HepG2 (cell line): ENCODE data around the gene SRP68. TPM values are rescaled to one million over a fixed set of nuclear protein-coding genes. Genes with fewer than 3 reads are reported as not detected.

Experiments used
- BRCA1 ChIP-seq: sonication (generic); formaldehyde crosslinking; IDR thresholded peaks from 2 replicates; pipeline ENCODE4 v1.4.0; 2020; ENCODE audit warnings: missing genetic modification reagents
- CREM ChIP-seq, 2 experiments: sonication (generic) in 1 of 2; formaldehyde crosslinking in 1 of 2; IDR thresholded peaks; 2 replicates each; pipeline versions ENCODE4 v1.4.0 to v1.6.1; 2016 to 2020; ENCODE audit warnings: antibody characterized with exemption in 1 of 2, mild to moderate bottlenecking in 1 of 2, missing genetic modification reagents in 1 of 2
- GATAD2A ChIP-seq: IDR thresholded peaks from 2 replicates; pipeline ENCODE4 v1.6.1; 2016
- HHEX ChIP-seq: IDR thresholded peaks from 2 replicates; pipeline ENCODE4 v1.6.1; 2016; ENCODE audit warnings: control low read depth
- KLF6 ChIP-seq: IDR thresholded peaks from 2 replicates; pipeline ENCODE4 v1.8.0; 2016; ENCODE audit warnings: missing biosample characterization, missing genetic modification reagents
- MBD4 ChIP-seq: IDR thresholded peaks from 2 replicates; pipeline ENCODE4 v1.6.1; 2012; ENCODE audit warnings: low read length, inconsistent platforms, borderline replicate concordance
- MTA3 ChIP-seq: sonication (generic); formaldehyde crosslinking; IDR thresholded peaks from 2 replicates; pipeline ENCODE4 v1.4.0; 2020; ENCODE audit warnings: missing genetic modification reagents
- NCOA1 ChIP-seq: sonication (generic); formaldehyde crosslinking; IDR thresholded peaks from 2 replicates; pipeline ENCODE4 v1.9.0; 2021; ENCODE audit warnings: missing genetic modification reagents
- NFATC3 ChIP-seq: sonication (generic); formaldehyde crosslinking; IDR thresholded peaks from 2 replicates; pipeline ENCODE4 v1.5.1; 2020; ENCODE audit warnings: mild to moderate bottlenecking, missing genetic modification reagents
- NFIC ChIP-seq: IDR thresholded peaks from 2 replicates; pipeline ENCODE4 v1.6.1; 2012; ENCODE audit warnings: mild to moderate bottlenecking, low read length, inconsistent platforms
- RARA ChIP-seq: IDR thresholded peaks from 2 replicates; pipeline ENCODE4 v1.6.1; 2016; ENCODE audit warnings: missing genetic modification reagents, missing compliant biosample characterization
- SMARCC2 ChIP-seq: fragments of 450-650 bp; IDR thresholded peaks from 2 replicates; pipeline ENCODE4 v1.6.1; 2017; ENCODE audit warnings: antibody characterized with exemption, mild to moderate bottlenecking
- SRF ChIP-seq: IDR thresholded peaks from 2 replicates; pipeline ENCODE4 v1.6.1; 2011; ENCODE audit warnings: mild to moderate bottlenecking, low read depth, low read length, moderate library complexity
- TEAD3 ChIP-seq: optimal IDR thresholded peaks from 2 replicates; pipeline ENCODE3; 2016; ENCODE audit warnings: borderline replicate concordance
- THAP11 ChIP-seq: IDR thresholded peaks from 2 replicates; pipeline ENCODE4 v1.6.1; 2016; ENCODE audit warnings: missing biosample characterization, missing genetic modification reagents
- YY1 ChIP-seq: IDR thresholded peaks from 2 replicates; pipeline ENCODE4 v1.6.1; 2011; ENCODE audit warnings: low read length, low read depth, moderate library complexity, mild to moderate bottlenecking; ENCODE audit not compliant: insufficient read depth, insufficient replicate concordance
- ZFAT ChIP-seq: sonication (generic); formaldehyde crosslinking; conservative IDR thresholded peaks from 2 replicates; pipeline ENCODE4 v1.8.1; 2023; ENCODE audit warnings: missing genetic modification reagents, inconsistent platforms
- ZNF292 ChIP-seq: sonication (generic); formaldehyde crosslinking; IDR thresholded peaks from 2 replicates; pipeline ENCODE4 v1.8.1; 2022; ENCODE audit warnings: mild to moderate bottlenecking, low read depth, missing genetic modification reagents, borderline replicate concordance
- ZNF556 ChIP-seq: sonication (generic); formaldehyde crosslinking; IDR thresholded peaks from 2 replicates; pipeline ENCODE4 v1.4.0; 2020; ENCODE audit warnings: mild to moderate bottlenecking, missing genetic modification reagents, borderline replicate concordance
- ZNF883 ChIP-seq: sonication (generic); formaldehyde crosslinking; IDR thresholded peaks from 2 replicates; pipeline ENCODE4 v1.5.1; 2020; ENCODE audit warnings: mild to moderate bottlenecking, missing genetic modification reagents; ENCODE audit errors: not compliant biosample characterization
- polyA plus RNA-seq, 8 experiments: library from polyadenylated mRNA; depleted of rRNA in 3 of 8; stranded (reverse) in 7 of 8; unstranded in 1 of 8; fragments of >200 nt; fragmentation: Illumina TruSeq in 4 of 8; extraction: Trizol in 4 of 8; gene quantifications; 2 replicates each; pipeline versions ENCODE4 v1.2.1 to v1.2.3, GENCODE V29; 2011 to 2016; ENCODE audit warnings: low read depth in 4 of 8, missing spikeins in 1 of 8, mixed read lengths in 1 of 8; ENCODE audit not compliant: insufficient read depth in 1 of 8
- total RNA-seq, 5 experiments: library from RNA; depleted of rRNA; stranded (reverse); fragments of >200 nt; fragmentation: Illumina TruSeq; extraction: Trizol; gene quantifications; 2 replicates each; pipeline ENCODE4 v1.2.3, GENCODE V29; 2016; ENCODE audit warnings: low read depth in 1 of 5
- TF ChIP-seq, protein P1 (sequence below): sonication (generic); formaldehyde crosslinking; IDR thresholded peaks from 2 replicates; pipeline ENCODE4 v1.4.0; 2020; ENCODE audit warnings: missing genetic modification reagents; ENCODE audit errors: not compliant biosample characterization
- TF ChIP-seq, protein P2 (sequence below): sonication (generic); formaldehyde crosslinking; IDR thresholded peaks from 2 replicates; pipeline ENCODE4 v1.5.0; 2020; ENCODE audit warnings: mild to moderate bottlenecking, missing genetic modification reagents, moderate library complexity
- TF ChIP-seq, protein P3 (sequence below): sonication (generic); formaldehyde crosslinking; IDR thresholded peaks from 2 replicates; pipeline ENCODE4 v1.5.0; 2020; ENCODE audit warnings: mild to moderate bottlenecking, missing genetic modification reagents, borderline replicate concordance

Gene SRP68
- total and polyA plus RNA-seq, 2 of the 13 experiments (the other 11 are each of a cell fraction or from before 2014, with no cell fraction given), result 39.8 to 74.3 TPM

DNA sequence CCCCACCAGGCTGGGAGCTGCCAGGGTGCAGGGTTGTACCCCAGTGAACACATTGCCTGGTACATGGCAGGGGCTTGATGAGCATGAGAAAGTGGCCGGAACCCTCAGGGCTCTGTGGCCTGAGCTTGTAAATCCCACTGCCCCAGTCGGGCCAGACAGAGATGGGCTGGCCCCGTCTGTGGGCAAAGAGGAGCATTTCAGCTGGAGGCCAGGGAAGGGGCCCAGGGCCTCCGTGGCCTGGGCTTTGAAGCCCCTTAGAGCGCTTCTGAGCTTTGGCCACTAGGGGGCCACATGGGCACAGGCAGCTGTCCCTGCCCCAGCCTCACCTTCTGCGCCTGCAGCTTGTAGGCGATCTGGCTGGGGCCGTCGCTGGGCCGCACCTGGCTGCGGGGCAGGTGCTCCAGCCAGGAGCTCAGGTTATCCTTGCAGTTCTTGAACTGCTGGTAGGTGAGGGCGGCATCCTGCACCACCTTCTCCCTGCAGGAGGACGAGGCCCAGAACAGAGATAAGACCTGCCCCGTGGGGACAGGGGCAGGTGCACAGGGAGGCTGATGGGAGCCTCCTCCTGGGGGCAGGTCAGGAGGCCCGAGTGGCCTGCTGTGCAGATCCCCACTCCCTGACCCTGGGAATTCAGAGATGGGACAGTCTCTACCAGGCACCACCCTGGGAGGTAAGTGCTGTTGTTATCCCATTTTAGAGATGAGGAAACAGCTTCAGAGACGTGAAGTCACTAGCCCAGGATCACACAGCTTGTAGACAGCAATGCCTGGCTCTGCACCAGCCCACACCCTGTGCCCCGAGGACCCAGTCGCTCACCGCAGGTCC, 58.0 kb downstream of the SRP68 start (continued):
- 0 out of 2 replicates have a peak, but pooled peaks have one; percentile 58 for TF ChIP-seq ZNF556 (CRISPR knock-in tag)
- TF ChIP-seq YY1, result peak; percentile 52
- TF ChIP-seq, protein P1, sequence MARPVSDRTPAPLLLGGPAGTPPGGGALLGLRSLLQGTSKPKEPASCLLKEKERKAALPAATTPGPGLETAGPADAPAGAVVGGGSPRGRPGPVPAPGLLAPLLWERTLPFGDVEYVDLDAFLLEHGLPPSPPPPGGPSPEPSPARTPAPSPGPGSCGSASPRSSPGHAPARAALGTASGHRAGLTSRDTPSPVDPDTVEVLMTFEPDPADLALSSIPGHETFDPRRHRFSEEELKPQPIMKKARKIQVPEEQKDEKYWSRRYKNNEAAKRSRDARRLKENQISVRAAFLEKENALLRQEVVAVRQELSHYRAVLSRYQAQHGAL (CRISPR knock-in tag), result no peak
- no peak for TF ChIP-seq BRCA1 (CRISPR knock-in tag)
- no peak for TF ChIP-seq RARA (CRISPR knock-in tag)
- TF ChIP-seq ZFAT (CRISPR knock-in tag), result no peak
- TF ChIP-seq KLF6 (CRISPR knock-in tag), result no peak
- no peak for TF ChIP-seq HHEX (CRISPR knock-in tag)
- 0 out of 2 replicates have a peak, but pooled peaks have one; percentile 44 for TF ChIP-seq GATAD2A (CRISPR knock-in tag)
- TF ChIP-seq THAP11 (CRISPR knock-in tag), result peak; percentile 64
- no peak for TF ChIP-seq NFIC
- TF ChIP-seq MBD4, result no peak
- TF ChIP-seq CREM (IDR thresholded peaks at IDR 0.05), result no peak
- TF ChIP-seq CREM (CRISPR knock-in tag; IDR thresholded peaks at IDR 0.05), result no peak
- peak; percentile 66 for TF ChIP-seq ZNF883 (CRISPR knock-in tag)
- TF ChIP-seq NCOA1 (CRISPR knock-in tag), result no peak
- TF ChIP-seq, protein P2, sequence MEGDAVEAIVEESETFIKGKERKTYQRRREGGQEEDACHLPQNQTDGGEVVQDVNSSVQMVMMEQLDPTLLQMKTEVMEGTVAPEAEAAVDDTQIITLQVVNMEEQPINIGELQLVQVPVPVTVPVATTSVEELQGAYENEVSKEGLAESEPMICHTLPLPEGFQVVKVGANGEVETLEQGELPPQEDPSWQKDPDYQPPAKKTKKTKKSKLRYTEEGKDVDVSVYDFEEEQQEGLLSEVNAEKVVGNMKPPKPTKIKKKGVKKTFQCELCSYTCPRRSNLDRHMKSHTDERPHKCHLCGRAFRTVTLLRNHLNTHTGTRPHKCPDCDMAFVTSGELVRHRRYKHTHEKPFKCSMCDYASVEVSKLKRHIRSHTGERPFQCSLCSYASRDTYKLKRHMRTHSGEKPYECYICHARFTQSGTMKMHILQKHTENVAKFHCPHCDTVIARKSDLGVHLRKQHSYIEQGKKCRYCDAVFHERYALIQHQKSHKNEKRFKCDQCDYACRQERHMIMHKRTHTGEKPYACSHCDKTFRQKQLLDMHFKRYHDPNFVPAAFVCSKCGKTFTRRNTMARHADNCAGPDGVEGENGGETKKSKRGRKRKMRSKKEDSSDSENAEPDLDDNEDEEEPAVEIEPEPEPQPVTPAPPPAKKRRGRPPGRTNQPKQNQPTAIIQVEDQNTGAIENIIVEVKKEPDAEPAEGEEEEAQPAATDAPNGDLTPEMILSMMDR (CRISPR knock-in tag), result peak; percentile 100
- TF ChIP-seq ZNF292 (CRISPR knock-in tag), result no peak
- TF ChIP-seq NFATC3 (CRISPR knock-in tag), result no peak
- no peak for TF ChIP-seq SMARCC2
- no peak for TF ChIP-seq SRF
- no peak for TF ChIP-seq MTA3 (CRISPR knock-in tag)
- TF ChIP-seq, protein P3, sequence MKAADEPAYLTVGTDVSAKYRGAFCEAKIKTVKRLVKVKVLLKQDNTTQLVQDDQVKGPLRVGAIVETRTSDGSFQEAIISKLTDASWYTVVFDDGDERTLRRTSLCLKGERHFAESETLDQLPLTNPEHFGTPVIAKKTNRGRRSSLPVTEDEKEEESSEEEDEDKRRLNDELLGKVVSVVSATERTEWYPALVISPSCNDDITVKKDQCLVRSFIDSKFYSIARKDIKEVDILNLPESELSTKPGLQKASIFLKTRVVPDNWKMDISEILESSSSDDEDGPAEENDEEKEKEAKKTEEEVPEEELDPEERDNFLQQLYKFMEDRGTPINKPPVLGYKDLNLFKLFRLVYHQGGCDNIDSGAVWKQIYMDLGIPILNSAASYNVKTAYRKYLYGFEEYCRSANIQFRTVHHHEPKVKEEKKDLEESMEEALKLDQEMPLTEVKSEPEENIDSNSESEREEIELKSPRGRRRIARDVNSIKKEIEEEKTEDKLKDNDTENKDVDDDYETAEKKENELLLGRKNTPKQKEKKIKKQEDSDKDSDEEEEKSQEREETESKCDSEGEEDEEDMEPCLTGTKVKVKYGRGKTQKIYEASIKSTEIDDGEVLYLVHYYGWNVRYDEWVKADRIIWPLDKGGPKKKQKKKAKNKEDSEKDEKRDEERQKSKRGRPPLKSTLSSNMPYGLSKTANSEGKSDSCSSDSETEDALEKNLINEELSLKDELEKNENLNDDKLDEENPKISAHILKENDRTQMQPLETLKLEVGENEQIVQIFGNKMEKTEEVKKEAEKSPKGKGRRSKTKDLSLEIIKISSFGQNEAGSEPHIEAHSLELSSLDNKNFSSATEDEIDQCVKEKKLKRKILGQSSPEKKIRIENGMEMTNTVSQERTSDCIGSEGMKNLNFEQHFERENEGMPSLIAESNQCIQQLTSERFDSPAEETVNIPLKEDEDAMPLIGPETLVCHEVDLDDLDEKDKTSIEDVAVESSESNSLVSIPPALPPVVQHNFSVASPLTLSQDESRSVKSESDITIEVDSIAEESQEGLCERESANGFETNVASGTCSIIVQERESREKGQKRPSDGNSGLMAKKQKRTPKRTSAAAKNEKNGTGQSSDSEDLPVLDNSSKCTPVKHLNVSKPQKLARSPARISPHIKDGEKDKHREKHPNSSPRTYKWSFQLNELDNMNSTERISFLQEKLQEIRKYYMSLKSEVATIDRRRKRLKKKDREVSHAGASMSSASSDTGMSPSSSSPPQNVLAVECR, result peak; percentile 62; the same call in 1 of the 2 replicates
- TF ChIP-seq TEAD3, result peak; percentile 73
